ENCODE results near the gene SETD3. TPM values are rescaled to one million over a fixed set of nuclear protein-coding genes. Genes with fewer than 3 reads are reported as not detected.

SETD3 gene
- total RNA-seq, 1 experiment from 2014 or later, result 46.8 TPM

- no TSS peak for BruUV-seq (replicated peaks)
- no peaks in the 10 kb centered on the region for H3K79me2 ChIP-seq (ENCODE audit: low read length)
- H3K27me3 ChIP-seq (ENCODE audit: low read length), result no peaks in the 10 kb centered on the region
- no peak overlapping the region for H3K9ac ChIP-seq (ENCODE audit: low read length)
- CTCF ChIA-PET, result no interaction called here
- no peaks in the 10 kb centered on the region for H3K4me1 ChIP-seq (ENCODE audit: insufficient read depth, low read length)
- POLR2A ChIA-PET (ENCODE audit: unreplicated experiment), result no interaction called here
- H3K4me2 ChIP-seq (ENCODE audit: low read length), result no peak overlapping the region
- TF ChIP-seq EZH2 (IDR thresholded peaks at IDR 0.05; ENCODE audit: low read length, unreplicated experiment), result no peak
- TF ChIP-seq EZH2phosphoT487 (IDR thresholded peaks at IDR 0.05; ENCODE audit: borderline replicate concordance, low read length), result no peak
- no peak for TF ChIP-seq CTCF (conservative IDR thresholded peaks at IDR 0.05; ENCODE audit: low read depth, low read length)
- no peak for ATAC-seq
- H3K9me3 ChIP-seq (ENCODE audit: low read length), result no peaks in the 10 kb centered on the region
- no peaks in the 10 kb centered on the region for H3F3A ChIP-seq (ENCODE audit: low read length, unreplicated experiment)
- H2AFZ ChIP-seq (ENCODE audit: low read length), result no peak overlapping the region
- no peak overlapping the region for H3K27ac ChIP-seq (ENCODE audit: low read length)
- intact Hi-C loops (cut with micrococcal nuclease), result no loop called here
- no peak overlapping the region for H3K4me3 ChIP-seq (ENCODE audit: low read length)
- H3K9me2 ChIP-seq (replicated peaks; ENCODE audit: low read length), result no peaks in the 10 kb centered on the region
- DNase-seq, result no peak
- peaks cover 8% of the 10 kb centered on the region; the same call in 1 of the 2 replicates for H3K36me3 ChIP-seq (ENCODE audit: low read depth, low read length)
- H4K20me1 ChIP-seq (ENCODE audit: low read length), result no peaks in the 10 kb centered on the region
These were observed 26.4 kb downstream of the SETD3 start for GRCh38 chr14:99454246-99454645.

- no peaks in the 10 kb centered on the region for H3K27me3 ChIP-seq (ENCODE audit: low read length)
- CTCF ChIA-PET, result interaction anchor here (0.6 kb wide), 1 partner anchor 176 kb away, joined by 3 read pairs; no protein-coding TSS in a partner anchor
- DNase-seq (no peak), ATAC-seq (no peak)
- H3F3A ChIP-seq (ENCODE audit: low read length, unreplicated experiment), result no peaks in the 10 kb centered on the region
- no peaks in the 10 kb centered on the region for H3K4me1 ChIP-seq (ENCODE audit: insufficient read depth, low read length)
- no peak overlapping the region for H3K9ac ChIP-seq (ENCODE audit: low read length)
- no peaks in the 10 kb centered on the region for H3K9me2 ChIP-seq (replicated peaks; ENCODE audit: low read length)
- H3K27ac ChIP-seq (ENCODE audit: low read length), result no peak overlapping the region
- no peaks in the 10 kb centered on the region for H3K79me2 ChIP-seq (ENCODE audit: low read length)
- H2AFZ ChIP-seq (ENCODE audit: low read length), result no peak overlapping the region
- POLR2A ChIA-PET (ENCODE audit: unreplicated experiment), result no interaction called here
- no peak overlapping the region for H3K4me2 ChIP-seq (ENCODE audit: low read length)
- no TSS peak for BruUV-seq (replicated peaks)
- TF ChIP-seq EZH2 (IDR thresholded peaks at IDR 0.05; ENCODE audit: low read length, unreplicated experiment), result no peak
- TF ChIP-seq EZH2phosphoT487 (IDR thresholded peaks at IDR 0.05; ENCODE audit: borderline replicate concordance, low read length), result no peak
- TF ChIP-seq CTCF (conservative IDR thresholded peaks at IDR 0.05; ENCODE audit: low read depth, low read length), result no peak
- H3K9me3 ChIP-seq (ENCODE audit: low read length), result no peaks in the 10 kb centered on the region
- intact Hi-C loops (cut with micrococcal nuclease), result no loop called here
- no peaks in the 10 kb centered on the region for H4K20me1 ChIP-seq (ENCODE audit: low read length)
- H3K36me3 ChIP-seq (ENCODE audit: low read depth, low read length), result peaks cover 8% of the 10 kb centered on the region; the same call in 1 of the 2 replicates
- no peak overlapping the region for H3K4me3 ChIP-seq (ENCODE audit: low read length)
These were observed 27.7 kb downstream of the SETD3 start for GRCh38 chr14:99452968-99453367.

GRCh38 chr14:99451234-99451633 lies 29.4 kb downstream of the SETD3 start:
- Histone ChIP-seq H3K4me2 (ENCODE audit: low read length) (no peak overlapping the region), H3K27ac (ENCODE audit: low read length) (no peak overlapping the region), H3K9me2 (replicated peaks; ENCODE audit: low read length) (no peaks in the 10 kb centered on the region), H2AFZ (ENCODE audit: low read length) (no peak overlapping the region), H3K36me3 (ENCODE audit: low read depth, low read length) (peaks cover 7% of the 10 kb centered on the region; the same call in 1 of the 2 replicates), H3F3A (ENCODE audit: low read length, unreplicated experiment) (no peaks in the 10 kb centered on the region), H3K79me2 (ENCODE audit: low read length) (no peaks in the 10 kb centered on the region), H3K9ac (ENCODE audit: low read length) (no peak overlapping the region), H3K4me1 (ENCODE audit: insufficient read depth, low read length) (no peaks in the 10 kb centered on the region), H4K20me1 (ENCODE audit: low read length) (no peaks in the 10 kb centered on the region), H3K9me3 (ENCODE audit: low read length) (no peaks in the 10 kb centered on the region), H3K4me3 (ENCODE audit: low read length) (no peak overlapping the region), H3K27me3 (ENCODE audit: low read length) (no peaks in the 10 kb centered on the region)
- ATAC-seq, result no peak
- DNase-seq, result no peak
- POLR2A ChIA-PET (ENCODE audit: unreplicated experiment), result no interaction called here
- TF ChIP-seq EZH2 (IDR thresholded peaks at IDR 0.05; ENCODE audit: low read length, unreplicated experiment), result no peak
- TF ChIP-seq EZH2phosphoT487 (IDR thresholded peaks at IDR 0.05; ENCODE audit: borderline replicate concordance, low read length), result no peak
- no peak for TF ChIP-seq CTCF (conservative IDR thresholded peaks at IDR 0.05; ENCODE audit: low read depth, low read length)
- no TSS peak for BruUV-seq (replicated peaks)
- intact Hi-C loops (cut with micrococcal nuclease), result no loop called here
- CTCF ChIA-PET, result no interaction called here
